ENCODE results near the gene CNP. TPM values are rescaled to one million over a fixed set of nuclear protein-coding genes. Genes with fewer than 3 reads are reported as not detected.

CNP gene
- total RNA-seq, 4 donors from 2014 or later, result 32.6 to 133 (median 54.2) TPM

DNA sequence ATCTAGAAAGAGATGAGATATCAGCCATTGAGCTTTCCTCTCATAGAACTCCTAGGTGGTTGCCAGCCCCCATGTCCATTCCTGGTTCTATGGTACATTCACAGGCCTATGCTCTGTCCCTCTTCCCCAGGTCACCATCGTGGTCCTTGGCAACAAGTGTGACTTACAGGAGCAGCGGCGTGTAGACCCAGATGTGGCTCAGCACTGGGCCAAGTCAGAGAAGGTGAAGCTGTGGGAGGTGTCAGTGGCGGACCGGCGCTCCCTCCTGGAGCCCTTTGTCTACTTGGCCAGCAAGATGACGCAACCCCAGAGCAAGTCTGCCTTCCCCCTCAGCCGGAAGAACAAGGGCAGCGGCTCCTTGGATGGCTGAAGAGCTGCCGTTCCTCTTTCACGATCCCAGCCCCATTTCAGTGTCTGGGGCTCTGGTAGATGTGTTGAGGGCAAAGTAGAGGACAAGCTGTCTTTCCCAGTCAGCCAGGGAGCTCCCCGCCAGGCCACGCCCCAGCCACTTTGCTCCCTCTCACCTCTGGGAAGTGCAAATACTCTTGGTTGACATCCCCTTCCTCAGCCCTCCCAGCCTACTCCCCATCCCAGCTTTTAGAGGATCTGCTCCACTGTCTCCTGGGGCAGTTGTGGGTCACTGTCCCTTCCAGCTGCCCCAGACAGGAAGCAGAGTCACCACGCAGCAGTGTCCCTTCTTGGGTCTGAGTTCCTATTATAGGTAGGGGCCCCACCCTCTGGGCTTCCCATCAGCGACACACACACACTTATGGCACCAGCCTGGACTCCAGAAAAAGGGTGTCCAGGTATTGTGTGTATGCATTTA lies 57.1 kb downstream of the CNP start:
- in situ Hi-C loops (cut with MboI; ENCODE audit: low pct_ligation_motif_present in 1 of 4, low pct_unique_long_range_greater_than_20kb in 1 of 4, low sequenced_read_pairs in 3 of 4) (loop anchor here in 1 of 4 donors (5.0 kb wide), 1 partner anchor 89 kb away; the partner anchor contains the start of gene DHX58), intact Hi-C loops (cut with DNase I; ENCODE audit: low total_unique reads) (no loop called here)
- WGBS, 2 donors (ENCODE audit: low coverage in 1 of 2), result 88% methylated on average over 15 of the region's 15 CpGs; no CpG with 5 or more reads in 1 of the 2 donors
- peaks cover 13 to 35% (median 24%) of the 10 kb centered on the region in 4 donors for H3K4me1 ChIP-seq
- H3K27ac ChIP-seq, result peak overlapping the region; percentile 57 to 77 (median 69)
- no peaks in the 10 kb centered on the region for H3K9me3 ChIP-seq
- DNase-seq, result no peak
- TF ChIP-seq POLR2A (IDR thresholded peaks at IDR 0.05), result no peak
- no peak for TF ChIP-seq POLR2AphosphoS5 (IDR thresholded peaks at IDR 0.05)
- TF ChIP-seq EP300 (IDR thresholded peaks at IDR 0.05; ENCODE audit: low read depth), result no peak
- TF ChIP-seq CTCF (IDR thresholded peaks at IDR 0.05), result no peak
- no peak overlapping the region for H3K4me3 ChIP-seq
- H3K36me3 ChIP-seq, result peaks cover 0 to 17% (median 2%) of the 10 kb centered on the region in 4 donors
- H3K27me3 ChIP-seq, result no peaks in the 10 kb centered on the region

DNA sequence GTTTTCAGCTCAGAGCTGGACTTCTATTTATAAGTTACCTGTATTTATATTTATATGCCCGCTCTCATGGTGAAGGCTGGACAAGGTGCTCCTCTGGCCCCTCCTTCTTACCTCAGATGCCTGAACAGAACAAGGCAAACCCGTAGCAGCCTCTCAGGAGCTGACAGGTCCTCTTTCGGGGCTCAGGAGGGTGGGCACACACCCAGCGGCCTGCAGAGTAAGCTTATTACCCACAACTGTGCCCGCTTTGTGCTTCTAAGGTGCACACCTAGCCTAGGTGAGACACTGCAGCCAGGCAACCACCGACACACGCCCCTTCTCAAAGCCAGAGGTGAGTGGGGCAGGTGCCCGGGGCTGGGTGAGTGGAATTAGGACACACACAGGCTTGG lies 58.6 kb downstream of the CNP start:
- Histone ChIP-seq H3K4me3 (no peak overlapping the region), H3K27me3 (no peaks in the 10 kb centered on the region), H3K36me3 (peaks cover 0 to 17% (median 2%) of the 10 kb centered on the region in 4 donors), H3K4me1 (peaks cover 13 to 31% (median 24%) of the 10 kb centered on the region in 4 donors), H3K27ac (peak overlapping the region; percentile 57 to 77 (median 69)), H3K9me3 (no peaks in the 10 kb centered on the region)
- intact Hi-C loops (cut with DNase I; ENCODE audit: low total_unique reads), result loop anchor here (5.0 kb wide), 2 partner anchors 72 to 87 kb away; partner anchors contain the start of genes DHX58 and ZNF385C
- TF ChIP-seq EP300 (IDR thresholded peaks at IDR 0.05; ENCODE audit: low read depth), result no peak
- TF ChIP-seq CTCF (IDR thresholded peaks at IDR 0.05), result no peak
- no peak for TF ChIP-seq POLR2A (IDR thresholded peaks at IDR 0.05)
- no peak for TF ChIP-seq POLR2AphosphoS5 (IDR thresholded peaks at IDR 0.05)
- WGBS, 2 donors (ENCODE audit: low coverage in 1 of 2), result 60% methylated on average over 8 of the region's 8 CpGs; no CpG with 5 or more reads in 1 of the 2 donors
- in situ Hi-C loops (cut with MboI; ENCODE audit: low pct_ligation_motif_present in 1 of 4, low pct_unique_long_range_greater_than_20kb in 1 of 4, low sequenced_read_pairs in 3 of 4), result no loop called here
- no peak for DNase-seq

DNA sequence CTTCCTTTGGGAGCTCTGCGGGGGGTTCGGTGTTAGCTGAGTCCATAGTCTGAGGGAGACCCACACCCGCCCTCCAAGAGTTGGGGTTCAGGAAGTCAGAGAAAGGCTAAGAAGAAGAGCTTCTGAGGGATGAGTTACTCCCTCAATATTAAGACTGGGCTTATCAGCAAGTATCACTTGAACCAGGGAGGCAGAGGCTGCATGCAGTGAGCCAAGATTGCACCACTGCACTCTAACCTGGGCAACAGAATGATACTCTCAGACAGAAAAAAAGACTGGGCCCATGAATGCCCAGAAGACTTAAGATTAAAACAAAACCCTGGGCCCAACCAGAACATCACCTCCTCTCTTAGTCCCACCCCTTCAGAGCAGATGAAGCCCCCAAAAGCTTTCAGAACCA lies 59.3 kb downstream of the CNP start:
- Histone ChIP-seq H3K4me3 (no peak overlapping the region), H3K27me3 (no peaks in the 10 kb centered on the region), H3K36me3 (peaks cover 0 to 17% (median 2%) of the 10 kb centered on the region in 4 donors), H3K27ac (no peak overlapping the region), H3K4me1 (peaks cover 9 to 24% (median 17%) of the 10 kb centered on the region in 4 donors), H3K9me3 (no peaks in the 10 kb centered on the region)
- intact Hi-C loops (cut with DNase I; ENCODE audit: low total_unique reads) (loop anchor here (5.0 kb wide), 2 partner anchors 71 to 86 kb away; partner anchors contain the start of genes DHX58 and ZNF385C), in situ Hi-C loops (cut with MboI; ENCODE audit: low pct_ligation_motif_present in 1 of 4, low pct_unique_long_range_greater_than_20kb in 1 of 4, low sequenced_read_pairs in 3 of 4) (no loop called here)
- TF ChIP-seq POLR2A (IDR thresholded peaks at IDR 0.05), result no peak
- no peak for TF ChIP-seq EP300 (IDR thresholded peaks at IDR 0.05; ENCODE audit: low read depth)
- TF ChIP-seq CTCF (IDR thresholded peaks at IDR 0.05), result no peak
- TF ChIP-seq POLR2AphosphoS5 (IDR thresholded peaks at IDR 0.05), result no peak
- no peak for DNase-seq
- 94 to 100% methylated on average over 2 to 3 of the region's 3 CpGs for WGBS, 2 donors (ENCODE audit: low coverage in 1 of 2)

GRCh38 chr17:42026857-42027589 lies 60.4 kb downstream of the CNP start:
- no peak for DNase-seq
- 50 to 64% methylated on average over 1 to 17 of the region's 17 CpGs for WGBS, 2 donors (ENCODE audit: low coverage in 1 of 2)
- H3K4me3 ChIP-seq, result no peak overlapping the region
- intact Hi-C loops (cut with DNase I; ENCODE audit: low total_unique reads), result loop anchor here (5.0 kb wide), 2 partner anchors 70 to 85 kb away; partner anchors contain the start of genes DHX58 and ZNF385C
- H3K27me3 ChIP-seq, result no peaks in the 10 kb centered on the region
- peaks cover 0 to 17% (median 2%) of the 10 kb centered on the region in 4 donors for H3K36me3 ChIP-seq
- no peak overlapping the region for H3K27ac ChIP-seq
- no peaks in the 10 kb centered on the region for H3K9me3 ChIP-seq
- TF ChIP-seq POLR2A (IDR thresholded peaks at IDR 0.05) (no peak), POLR2AphosphoS5 (IDR thresholded peaks at IDR 0.05) (no peak), CTCF (IDR thresholded peaks at IDR 0.05) (no peak), EP300 (IDR thresholded peaks at IDR 0.05; ENCODE audit: low read depth) (no peak)
- H3K4me1 ChIP-seq, result peaks cover 4 to 18% (median 12%) of the 10 kb centered on the region in 4 donors
- in situ Hi-C loops (cut with MboI; ENCODE audit: low pct_ligation_motif_present in 1 of 4, low pct_unique_long_range_greater_than_20kb in 1 of 4, low sequenced_read_pairs in 3 of 4), result no loop called here
